ENCODE measurements around the gene JAZF1. TPM values are rescaled to one million over a fixed set of nuclear protein-coding genes. Genes with fewer than 3 reads are reported as not detected.

JAZF1 gene
- total RNA-seq, 1 experiment from 2014 or later: 1.5 TPM

- no peak overlapping the region for H3K4me3 ChIP-seq (ENCODE audit: low read depth, low read length, poor library complexity, severe bottlenecking)
- peaks cover 96% of the 10 kb centered on the region for H3K27me3 ChIP-seq (replicated peaks; ENCODE audit: insufficient read depth, low read depth, low read length, poor library complexity)
- no peaks in the 10 kb centered on the region for H3K36me3 ChIP-seq (ENCODE audit: insufficient read depth, low read length, poor library complexity, severe bottlenecking)
- H3K4me1 ChIP-seq (ENCODE audit: insufficient read depth, low read length, poor library complexity, severe bottlenecking): no peaks in the 10 kb centered on the region
- no peaks in the 10 kb centered on the region for H3K9me3 ChIP-seq (ENCODE audit: low read depth, low read length, poor library complexity, severe bottlenecking)
- peak; percentile 13 for DNase-seq (ENCODE audit: low spot score)
- BruUV-seq (replicated peaks): no TSS peak
- intact Hi-C loops (cut with micrococcal nuclease; ENCODE audit: unreplicated experiment): no loop called here
- CTCF ChIA-PET: no interaction called here
- TF ChIP-seq CTCF (conservative IDR thresholded peaks at IDR 0.05; ENCODE audit: low read depth, low read length) (no peak), EZH2 (IDR thresholded peaks at IDR 0.05; ENCODE audit: borderline replicate concordance, low read depth, low read length, poor library complexity, severe bottlenecking) (no peak)
- no peak overlapping the region for H3K27ac ChIP-seq (ENCODE audit: low read depth, low read length, poor library complexity, severe bottlenecking)
- POLR2A ChIA-PET (ENCODE audit: low non-redundant PET): interaction anchor here (0.5 kb wide), 1 partner anchor 132 kb away, joined by 4 read pairs; no protein-coding TSS in a partner anchor
Measured at GRCh38 chr7:27961255-27961654, 219.3 kb downstream of the JAZF1 start.

GRCh38 chr7:27960415-27960814 is 220.2 kb downstream of the JAZF1 start:
- ChIA-PET POLR2A (ENCODE audit: low non-redundant PET) (no interaction called here), CTCF (no interaction called here)
- no peak overlapping the region for H3K4me3 ChIP-seq (ENCODE audit: low read depth, low read length, poor library complexity, severe bottlenecking)
- DNase-seq (ENCODE audit: low spot score): no peak
- H3K36me3 ChIP-seq (ENCODE audit: insufficient read depth, low read length, poor library complexity, severe bottlenecking): no peaks in the 10 kb centered on the region
- no peak for TF ChIP-seq EZH2 (IDR thresholded peaks at IDR 0.05; ENCODE audit: borderline replicate concordance, low read depth, low read length, poor library complexity, severe bottlenecking)
- no peak for TF ChIP-seq CTCF (conservative IDR thresholded peaks at IDR 0.05; ENCODE audit: low read depth, low read length)
- peaks cover 96% of the 10 kb centered on the region for H3K27me3 ChIP-seq (replicated peaks; ENCODE audit: insufficient read depth, low read depth, low read length, poor library complexity)
- no peak overlapping the region for H3K27ac ChIP-seq (ENCODE audit: low read depth, low read length, poor library complexity, severe bottlenecking)
- intact Hi-C loops (cut with micrococcal nuclease; ENCODE audit: unreplicated experiment): no loop called here
- no peaks in the 10 kb centered on the region for H3K4me1 ChIP-seq (ENCODE audit: insufficient read depth, low read length, poor library complexity, severe bottlenecking)
- H3K9me3 ChIP-seq (ENCODE audit: low read depth, low read length, poor library complexity, severe bottlenecking): no peaks in the 10 kb centered on the region
- BruUV-seq (replicated peaks): no TSS peak

GRCh38 chr7:27958933-27959548 is 221.6 kb downstream of the JAZF1 start:
- ChIA-PET CTCF (no interaction called here), POLR2A (ENCODE audit: low non-redundant PET) (no interaction called here)
- Histone ChIP-seq H3K27ac (ENCODE audit: low read depth, low read length, poor library complexity, severe bottlenecking) (no peak overlapping the region), H3K27me3 (replicated peaks; ENCODE audit: insufficient read depth, low read depth, low read length, poor library complexity) (peaks cover 94% of the 10 kb centered on the region), H3K4me3 (ENCODE audit: low read depth, low read length, poor library complexity, severe bottlenecking) (no peak overlapping the region), H3K9me3 (ENCODE audit: low read depth, low read length, poor library complexity, severe bottlenecking) (no peaks in the 10 kb centered on the region), H3K36me3 (ENCODE audit: insufficient read depth, low read length, poor library complexity, severe bottlenecking) (no peaks in the 10 kb centered on the region), H3K4me1 (ENCODE audit: insufficient read depth, low read length, poor library complexity, severe bottlenecking) (no peaks in the 10 kb centered on the region)
- DNase-seq (ENCODE audit: low spot score): no peak
- intact Hi-C loops (cut with micrococcal nuclease; ENCODE audit: unreplicated experiment): no loop called here
- no TSS peak for BruUV-seq (replicated peaks)
- TF ChIP-seq CTCF (conservative IDR thresholded peaks at IDR 0.05; ENCODE audit: low read depth, low read length) (no peak), EZH2 (IDR thresholded peaks at IDR 0.05; ENCODE audit: borderline replicate concordance, low read depth, low read length, poor library complexity, severe bottlenecking) (no peak)
